Smooth muscle cell of the brain vasculature (primary cell): ENCODE data around the gene KRTAP20-2.

Experiments used
- DNase-seq: peaks from one replicate; pipeline ENCODE4 v3.0.0-alpha.2; 2012; ENCODE audit warnings: low read depth, low spot score

KRTAP20-2 gene

DNA sequence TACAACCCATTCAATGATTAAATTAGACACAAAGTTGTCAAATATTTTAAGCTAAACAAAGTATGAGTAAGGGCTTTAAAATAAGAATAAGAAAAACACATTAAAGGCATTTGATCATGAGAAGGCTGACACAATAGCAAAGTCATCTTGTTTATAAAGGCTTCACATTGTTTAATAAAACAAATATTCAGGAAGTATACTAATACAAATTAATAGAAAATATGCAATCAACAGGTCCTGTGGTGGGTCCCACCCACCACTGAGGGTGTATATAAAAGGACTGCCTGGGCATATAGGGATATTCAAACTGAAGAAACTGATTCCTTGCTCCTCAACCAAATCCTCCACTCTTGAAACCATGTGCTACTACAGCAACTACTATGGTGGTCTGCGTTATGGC is at the start of gene KRTAP20-2:
Gene KRTAP20-2, plus strand, starts transcription at position 301 of the 400 bp plus-strand sequence. Its CDS starts 58 bp downstream, at position 359.
- DNase-seq = no peak

DNA sequence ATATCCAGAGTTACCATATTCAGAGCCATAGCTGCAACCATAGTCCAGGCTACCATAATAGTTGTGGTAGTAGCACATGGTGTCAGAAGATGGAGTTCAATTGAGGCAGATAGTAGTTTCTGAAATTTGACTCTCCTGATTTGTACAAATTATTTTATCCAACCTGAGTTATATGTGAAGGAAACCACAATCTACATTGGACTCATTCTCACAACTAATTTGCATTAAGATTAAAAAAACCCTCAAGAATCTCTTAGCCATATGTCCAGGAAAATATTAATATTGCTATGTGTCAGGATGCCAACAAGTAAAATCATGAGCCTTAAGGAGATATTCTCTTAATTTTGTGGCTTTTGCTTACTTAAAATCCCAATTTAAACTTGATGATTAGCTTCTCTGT is 44.7 kb upstream of the KRTAP20-2 start, which contains the start of gene KRTAP22-2:
Gene KRTAP22-2, minus strand, starts transcription at position 101 of the 400 bp plus-strand sequence.
- DNase-seq = no peak

DNA sequence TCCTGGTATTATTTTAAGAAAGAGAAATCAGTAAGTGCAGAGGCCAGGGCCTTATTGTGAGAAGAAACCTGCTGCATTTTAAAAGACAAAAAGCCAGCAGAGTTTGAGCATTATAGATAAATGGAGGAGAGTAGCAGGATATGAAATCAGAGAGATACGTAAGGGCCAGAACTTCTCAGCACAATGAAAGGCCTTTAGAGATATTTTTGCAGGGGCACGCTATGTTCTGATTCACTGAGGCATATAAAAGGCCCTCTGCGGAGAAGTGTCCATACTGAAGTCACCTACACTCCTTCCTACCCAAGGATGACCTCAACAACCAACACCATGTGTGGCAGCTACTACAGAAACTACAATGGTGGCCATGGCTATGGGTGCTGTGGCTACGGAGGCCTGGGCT is 42.9 kb upstream of the KRTAP20-2 start, which contains the start of gene KRTAP6-3:
Gene KRTAP6-3, plus strand, starts transcription at position 301 of the 400 bp plus-strand sequence. Its CDS starts 6 bp downstream, at position 307.
- DNase-seq = no peak

DNA sequence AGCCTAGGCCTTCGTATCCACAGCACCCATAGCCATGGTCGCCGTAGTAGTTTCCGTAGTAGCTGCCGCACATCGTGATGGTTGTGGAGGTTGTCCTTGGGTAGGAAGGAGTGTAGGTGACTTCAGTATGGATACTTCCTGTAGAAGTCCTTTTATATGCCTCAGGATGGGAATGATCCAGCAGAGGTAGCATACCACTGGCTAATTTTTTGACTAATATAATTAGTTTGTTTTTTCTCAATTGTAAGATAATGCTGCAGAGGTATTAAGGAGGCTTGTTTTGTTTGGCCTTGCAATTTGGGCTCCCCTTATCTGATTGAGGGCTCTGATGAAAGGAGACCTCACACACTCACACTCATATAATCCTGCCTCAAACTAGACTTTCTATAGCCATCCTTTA is 36.2 kb upstream of the KRTAP20-2 start, which contains the start of gene KRTAP6-2:
Gene KRTAP6-2, minus strand, starts transcription at position 101 of the 400 bp plus-strand sequence. Its CDS starts 28 bp downstream, at position 73.
- no peak for DNase-seq

DNA sequence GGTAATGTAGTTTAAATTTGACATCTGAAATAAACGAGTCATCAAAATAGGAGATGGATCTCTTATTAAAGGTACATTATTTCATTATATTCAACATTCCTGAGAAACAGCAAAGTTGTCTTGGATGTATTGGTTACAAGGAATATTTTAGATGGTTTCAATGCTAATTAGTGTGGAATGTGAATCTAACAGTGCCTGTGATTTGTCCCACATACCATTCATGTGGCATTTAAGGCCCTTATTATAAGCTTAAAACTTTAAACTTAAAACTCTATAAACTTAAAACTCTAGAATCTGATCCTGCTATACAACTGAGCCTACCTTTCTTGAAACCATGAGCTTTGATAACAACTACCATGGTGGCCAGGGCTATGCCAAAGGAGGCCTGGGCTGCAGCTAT is 34.2 kb upstream of the KRTAP20-2 start, which contains the start of gene KRTAP22-1:
Gene KRTAP22-1, plus strand, starts transcription at position 301 of the 400 bp plus-strand sequence.
- DNase-seq = no peak

DNA sequence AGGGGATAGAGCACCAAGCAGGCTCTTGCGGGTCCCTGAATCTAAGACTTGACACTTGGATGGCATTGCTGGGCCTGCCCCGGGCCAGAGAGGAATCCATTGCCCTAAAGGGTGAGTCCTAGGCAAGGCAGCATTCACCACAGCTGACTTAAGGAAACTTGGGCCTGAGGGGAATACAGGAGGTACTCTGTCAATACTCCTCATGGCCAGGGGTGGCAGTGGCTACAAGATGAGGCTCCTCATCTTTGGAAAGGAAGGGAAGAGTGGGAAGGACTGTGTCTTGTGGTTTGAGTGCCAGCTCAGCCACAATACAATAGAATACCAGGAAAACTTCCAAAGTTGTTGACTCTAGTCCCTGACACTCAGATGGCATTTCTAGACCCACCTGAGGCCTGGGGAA is 29.0 kb upstream of the KRTAP20-2 start:
- no peak for DNase-seq

DNA sequence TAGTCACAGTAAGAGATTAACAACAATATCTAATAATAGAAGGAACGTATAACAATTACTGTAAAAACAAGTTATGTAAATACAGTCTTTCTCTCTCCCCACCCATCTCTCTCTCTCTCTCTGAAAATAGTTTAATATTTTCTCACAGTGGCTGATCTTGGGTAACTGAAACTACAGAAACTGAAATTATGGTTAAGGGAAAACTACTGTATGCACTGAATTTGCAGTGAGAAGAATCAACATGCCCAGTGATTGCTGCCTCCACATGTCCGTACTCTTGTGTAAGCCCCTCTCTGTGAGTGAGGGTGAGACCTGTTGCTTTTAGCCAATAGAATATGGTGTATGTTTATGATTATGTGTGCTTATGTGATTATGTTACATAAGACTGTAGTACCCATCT is 22.9 kb upstream of the KRTAP20-2 start:
- DNase-seq = no peak

DNA sequence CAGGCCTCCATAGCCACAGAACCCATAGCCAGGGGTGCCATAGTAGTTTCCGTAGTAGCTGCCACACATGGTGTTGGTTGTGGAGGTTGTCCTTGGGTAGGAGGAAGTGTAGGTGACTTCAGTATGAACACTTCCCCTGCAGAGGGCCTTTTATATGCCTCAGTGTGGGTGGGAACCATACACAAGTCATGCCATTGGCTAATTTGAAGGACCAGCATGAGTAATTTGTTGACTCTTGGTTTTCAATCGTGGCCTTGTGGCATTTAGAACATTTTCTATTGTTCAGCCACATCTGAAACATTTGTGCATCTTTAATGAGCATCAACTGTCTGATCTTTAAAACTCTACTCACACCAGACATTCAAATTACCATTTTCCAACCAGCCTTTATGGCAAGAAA is 21.2 kb upstream of the KRTAP20-2 start, which contains the start of gene KRTAP6-1:
Gene KRTAP6-1, minus strand, starts transcription at position 95 of the 400 bp plus-strand sequence. Its CDS starts 26 bp downstream, at position 69.
- no peak for DNase-seq

DNA sequence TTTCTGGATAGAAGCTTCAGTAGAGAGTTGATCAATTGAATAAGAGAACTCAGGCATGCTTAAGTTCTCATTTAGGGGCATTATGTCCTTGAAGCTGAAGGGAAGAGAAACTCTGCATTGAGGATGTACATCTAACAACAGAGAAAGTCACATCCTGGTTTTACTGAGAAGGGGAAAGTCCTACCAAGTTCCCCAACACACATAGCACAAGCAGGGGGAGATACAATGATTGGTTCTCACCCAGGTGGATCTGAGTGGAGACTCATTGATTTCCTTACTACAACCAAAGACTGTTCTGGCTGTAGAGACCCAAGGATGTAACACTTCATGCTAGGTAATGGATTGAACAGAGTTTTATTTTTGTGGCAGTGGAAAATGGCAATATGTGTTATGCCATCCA is 19.8 kb upstream of the KRTAP20-2 start:
- DNase-seq = no peak

GRCh38 chr21:30616125-30616524 is 18.9 kb upstream of the KRTAP20-2 start, which contains the start of gene KRTAP20-1:
KRTAP20-1 (plus strand) TSS chr21:30616425; CDS start chr21:30616455, 30 bp downstream.
- no peak for DNase-seq

DNA sequence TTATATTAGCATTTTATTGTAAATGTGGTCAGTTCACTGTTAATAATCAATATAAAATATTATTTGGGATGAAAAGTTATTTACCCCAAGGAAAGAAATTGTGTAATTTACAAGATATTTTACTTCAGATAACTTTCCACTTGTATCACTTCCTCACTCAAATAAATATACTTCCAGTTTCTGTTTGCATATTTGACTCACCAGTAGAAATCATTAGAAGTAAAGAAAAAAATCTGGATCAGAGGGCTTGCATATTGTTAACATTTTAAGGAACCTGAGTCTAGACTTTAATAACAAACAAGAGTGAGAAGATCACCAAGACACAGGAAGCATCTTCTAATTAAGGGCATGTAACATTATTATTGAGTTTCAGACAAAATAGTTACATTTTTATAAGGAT is 14.9 kb upstream of the KRTAP20-2 start:
- DNase-seq = no peak

DNA sequence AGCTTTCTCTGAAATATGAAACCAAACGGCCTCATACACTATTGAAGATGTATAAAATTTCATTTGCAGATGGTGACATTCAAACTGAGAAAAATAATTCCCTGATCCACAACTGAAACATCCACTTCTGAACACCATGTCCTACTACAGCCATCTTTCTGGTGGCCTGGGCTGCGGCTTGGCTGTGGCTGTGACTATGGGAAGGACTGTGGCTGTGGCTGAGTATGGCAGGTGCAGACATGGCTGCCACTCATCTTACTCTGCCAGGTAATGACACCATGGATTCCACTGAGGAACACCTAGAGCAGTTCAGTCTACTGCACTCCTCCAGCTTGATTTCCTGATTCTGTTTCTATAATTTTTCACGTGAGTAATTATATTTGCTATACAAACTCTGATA is 14.5 kb upstream of the KRTAP20-2 start, which contains the start of gene KRTAP20-4:
Gene KRTAP20-4, plus strand, starts transcription at position 106 of the 400 bp plus-strand sequence.
- no peak for DNase-seq

DNA sequence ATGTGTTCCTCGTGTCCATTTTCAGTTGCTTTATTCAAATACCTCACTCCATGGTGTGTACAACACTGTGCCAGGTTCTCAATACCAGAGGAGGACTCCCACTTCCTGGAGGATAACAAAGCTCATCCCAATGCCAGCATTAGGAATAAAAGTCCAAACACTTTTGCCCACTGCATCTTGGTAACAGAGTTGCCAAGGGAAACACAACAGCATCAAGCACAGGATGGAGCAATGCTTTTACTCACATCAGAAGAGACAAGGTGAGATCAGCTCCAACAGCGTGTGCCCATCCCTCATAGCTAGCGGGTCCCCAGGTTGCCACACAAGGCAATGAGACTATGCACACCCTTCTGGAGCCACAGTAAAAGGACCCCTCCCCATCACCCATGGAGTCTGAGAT is 11.6 kb upstream of the KRTAP20-2 start:
- DNase-seq = no peak

GRCh38 chr21:30625449-30626165 is 9.4 kb upstream of the KRTAP20-2 start:
- no peak for DNase-seq

GRCh38 chr21:30628109-30628508 is 6.9 kb upstream of the KRTAP20-2 start:
- DNase-seq = no peak

GRCh38 chr21:30629200-30629599 is 5.8 kb upstream of the KRTAP20-2 start:
- DNase-seq = no peak

GRCh38 chr21:30638686-30639085 is 3.7 kb downstream of the KRTAP20-2 start:
- no peak for DNase-seq

- no peak for DNase-seq
These were observed 7.6 kb downstream of the KRTAP20-2 start, which contains the start of gene KRTAP20-3 for GRCh38 chr21:30642564-30642963. KRTAP20-3 (plus strand) TSS chr21:30642864.

GRCh38 chr21:30646904-30647414 is 12.0 kb downstream of the KRTAP20-2 start:
- DNase-seq = no peak

GRCh38 chr21:30652891-30653290 is 17.9 kb downstream of the KRTAP20-2 start:
- no peak for DNase-seq

- no peak for DNase-seq
These were observed 33.8 kb downstream of the KRTAP20-2 start for GRCh38 chr21:30668776-30669175.

DNA sequence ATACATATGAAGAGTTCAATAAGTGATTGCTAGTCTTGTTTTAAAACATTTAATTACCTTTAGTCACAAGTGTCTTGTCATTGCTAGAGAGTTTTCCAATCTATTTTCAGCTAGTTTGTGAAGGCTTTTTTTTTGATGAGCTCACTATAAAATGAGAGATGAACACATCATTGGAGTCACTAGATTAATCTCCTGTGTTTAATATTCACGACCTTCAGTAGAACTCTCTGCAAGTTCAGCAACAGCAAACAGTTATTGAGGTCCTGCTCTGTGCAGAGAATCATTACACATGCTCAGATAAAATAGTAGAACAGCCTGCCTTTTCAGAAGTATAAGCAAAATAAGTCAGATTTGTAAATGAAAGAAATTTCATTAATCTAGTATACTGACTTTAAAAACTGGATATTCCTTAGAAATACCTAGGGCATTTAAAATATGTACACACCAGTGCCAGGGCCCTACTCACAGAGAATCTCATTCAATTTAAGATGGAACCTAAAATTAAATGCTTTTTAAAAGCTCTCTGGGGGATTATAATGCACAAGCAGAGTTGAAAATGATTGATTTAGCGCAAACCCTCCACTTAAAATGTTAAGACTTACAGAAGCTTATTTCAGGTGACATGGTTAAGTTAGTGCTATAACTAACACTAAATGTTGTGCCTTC is 38.1 kb downstream of the KRTAP20-2 start:
- DNase-seq = no peak
